ENCODE results near the gene NFKB2.

Gene NFKB2

DNA sequence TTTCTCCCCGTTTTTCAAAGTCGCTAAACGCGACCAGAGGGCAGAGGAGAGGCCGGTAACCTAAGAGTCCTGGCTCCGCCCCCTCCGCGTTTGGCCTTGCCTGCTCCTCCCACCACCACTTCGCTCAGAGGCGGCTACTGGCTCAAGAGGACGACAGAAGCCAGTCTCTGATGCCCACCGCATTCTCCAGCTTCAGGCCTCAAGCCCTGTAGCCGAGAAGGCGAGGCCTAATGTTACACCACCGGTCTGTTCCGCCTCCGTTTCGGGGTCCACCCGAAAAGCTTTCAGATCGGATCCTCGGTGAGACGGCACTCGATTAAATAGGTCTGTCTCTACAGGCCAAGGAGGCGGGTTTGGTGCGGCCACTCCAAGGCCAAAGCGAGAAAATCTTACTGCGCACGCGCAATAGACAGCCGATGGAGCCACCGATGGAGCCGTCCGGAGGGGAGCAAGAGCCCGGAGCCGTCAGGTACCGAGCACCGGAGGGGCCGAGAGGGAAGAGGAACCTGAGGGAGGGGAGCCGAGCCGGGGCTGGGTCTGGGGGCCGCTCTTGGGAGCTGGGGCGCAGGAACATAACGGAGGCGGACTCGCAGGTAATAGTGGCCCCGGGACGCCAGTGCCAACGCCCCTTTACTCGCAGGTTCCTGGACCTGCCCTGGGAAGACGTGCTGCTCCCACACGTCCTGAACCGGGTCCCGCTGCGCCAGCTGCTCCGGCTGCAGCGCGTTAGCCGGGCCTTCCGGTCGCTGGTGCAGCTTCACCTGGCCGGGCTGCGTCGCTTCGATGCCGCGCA is 25.4 kb downstream of the NFKB2 start, which contains the start of gene FBXL15:
FBXL15 (plus strand) TSS at position 123 of the 793 bp plus-strand sequence; CDS start at position 417, 294 bp downstream.
- TF ChIP-seq ZNF274 (IDR thresholded peaks at IDR 0.05; ENCODE audit: low read depth, low read length) (no peak), YY1 (IDR thresholded peaks at IDR 0.05; ENCODE audit: insufficient read depth, insufficient read length) (no peak), SUZ12 (IDR thresholded peaks at IDR 0.05; ENCODE audit: extremely low read depth, insufficient read depth, insufficient read length) (no peak)
- Histone ChIP-seq H3K36me3 (ENCODE audit: insufficient read depth, insufficient read length, low read length) (peaks cover 23% of the 10 kb centered on the region), H3K9me3 (ENCODE audit: insufficient read depth, low read length) (no peaks in the 10 kb centered on the region), H3K4me1 (ENCODE audit: insufficient read depth, insufficient read length) (peaks cover 12% of the 10 kb centered on the region), H3K27me3 (ENCODE audit: insufficient read depth, insufficient read length) (no peaks in the 10 kb centered on the region), H3K9ac (ENCODE audit: insufficient read length, low read depth) (peak within 1 kb of the TSS; percentile 91), H3K4me3 (ENCODE audit: insufficient read length, low read depth) (peak within 1 kb of the TSS; percentile 87)
- peak; percentile 89 for DNase-seq (ENCODE audit: low read depth, low spot score)

DNA sequence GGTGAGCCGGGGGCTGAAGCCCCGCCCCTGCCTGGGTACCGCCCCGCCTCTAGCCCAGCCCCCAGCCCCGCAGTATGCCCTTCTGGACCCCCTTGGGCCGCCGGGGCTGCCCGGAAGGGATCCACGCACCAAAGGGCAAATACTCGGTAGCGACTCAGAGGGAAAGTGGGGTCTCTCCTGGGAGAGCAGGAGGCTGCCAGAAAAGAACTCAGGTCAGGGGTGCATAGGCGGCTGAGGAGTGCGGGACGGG is 25.9 kb downstream of the NFKB2 start:
- DNase-seq (ENCODE audit: low read depth, low spot score) = no peak
- TF ChIP-seq ZNF274 (IDR thresholded peaks at IDR 0.05; ENCODE audit: low read depth, low read length) (no peak), YY1 (IDR thresholded peaks at IDR 0.05; ENCODE audit: insufficient read depth, insufficient read length) (no peak), SUZ12 (IDR thresholded peaks at IDR 0.05; ENCODE audit: extremely low read depth, insufficient read depth, insufficient read length) (no peak)
- Histone ChIP-seq H3K4me3 (ENCODE audit: insufficient read length, low read depth) (peak overlapping the region; percentile 87), H3K9me3 (ENCODE audit: insufficient read depth, low read length) (no peaks in the 10 kb centered on the region), H3K9ac (ENCODE audit: insufficient read length, low read depth) (peak overlapping the region; percentile 91), H3K4me1 (ENCODE audit: insufficient read depth, insufficient read length) (peaks cover 12% of the 10 kb centered on the region), H3K27me3 (ENCODE audit: insufficient read depth, insufficient read length) (no peaks in the 10 kb centered on the region), H3K36me3 (ENCODE audit: insufficient read depth, insufficient read length, low read length) (peaks cover 23% of the 10 kb centered on the region)

DNA sequence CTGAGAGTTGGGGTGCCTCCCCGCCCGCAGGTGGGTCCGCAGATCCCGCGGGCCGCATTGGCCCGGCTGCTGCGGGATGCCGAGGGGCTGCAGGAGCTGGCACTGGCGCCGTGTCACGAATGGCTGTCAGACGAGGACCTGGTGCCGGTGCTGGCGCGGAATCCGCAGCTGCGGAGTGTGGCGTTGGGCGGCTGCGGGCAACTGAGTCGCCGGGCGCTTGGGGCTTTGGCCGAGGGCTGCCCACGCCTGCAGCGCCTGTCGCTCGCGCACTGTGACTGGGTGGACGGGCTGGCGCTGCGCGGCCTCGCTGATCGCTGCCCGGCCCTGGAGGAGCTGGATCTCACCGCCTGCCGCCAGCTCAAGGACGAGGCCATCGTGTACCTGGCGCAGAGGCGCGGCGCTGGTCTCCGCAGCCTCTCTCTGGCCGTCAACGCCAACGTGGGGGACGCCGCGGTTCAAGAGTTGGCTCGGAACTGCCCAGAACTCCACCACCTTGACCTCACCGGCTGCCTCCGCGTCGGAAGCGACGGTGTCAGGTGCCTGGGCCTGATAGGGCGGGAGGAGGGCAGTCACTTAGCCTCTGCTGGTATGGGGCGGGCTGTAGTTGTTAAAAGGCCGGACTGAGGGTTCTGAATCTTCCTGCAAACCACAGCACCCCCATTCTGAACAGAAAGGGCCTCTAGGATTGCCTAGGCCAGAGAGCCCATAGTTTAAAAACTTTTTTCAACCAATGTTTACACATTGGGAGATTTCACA is 26.4 kb downstream of the NFKB2 start:
- Histone ChIP-seq H3K9me3 (ENCODE audit: insufficient read depth, low read length) (no peaks in the 10 kb centered on the region), H3K27me3 (ENCODE audit: insufficient read depth, insufficient read length) (no peaks in the 10 kb centered on the region), H3K4me1 (ENCODE audit: insufficient read depth, insufficient read length) (peaks cover 12% of the 10 kb centered on the region), H3K36me3 (ENCODE audit: insufficient read depth, insufficient read length, low read length) (peaks cover 23% of the 10 kb centered on the region), H3K9ac (ENCODE audit: insufficient read length, low read depth) (peak overlapping the region; percentile 91), H3K4me3 (ENCODE audit: insufficient read length, low read depth) (peak overlapping the region; percentile 87)
- TF ChIP-seq SUZ12 (IDR thresholded peaks at IDR 0.05; ENCODE audit: extremely low read depth, insufficient read depth, insufficient read length) = no peak
- no peak for DNase-seq (ENCODE audit: low read depth, low spot score)

- H3K4me1 ChIP-seq (ENCODE audit: insufficient read depth, insufficient read length) = peaks cover 12% of the 10 kb centered on the region
- H3K9ac ChIP-seq (ENCODE audit: insufficient read length, low read depth) = no peak overlapping the region
- H3K36me3 ChIP-seq (ENCODE audit: insufficient read depth, insufficient read length, low read length) = peaks cover 23% of the 10 kb centered on the region
- TF ChIP-seq ZNF274 (IDR thresholded peaks at IDR 0.05; ENCODE audit: low read depth, low read length) = no peak
- no peak for TF ChIP-seq YY1 (IDR thresholded peaks at IDR 0.05; ENCODE audit: insufficient read depth, insufficient read length)
- no peak for TF ChIP-seq SUZ12 (IDR thresholded peaks at IDR 0.05; ENCODE audit: extremely low read depth, insufficient read depth, insufficient read length)
- H3K4me3 ChIP-seq (ENCODE audit: insufficient read length, low read depth) = no peak overlapping the region
- no peaks in the 10 kb centered on the region for H3K27me3 ChIP-seq (ENCODE audit: insufficient read depth, insufficient read length)
- no peaks in the 10 kb centered on the region for H3K9me3 ChIP-seq (ENCODE audit: insufficient read depth, low read length)
- no peak for DNase-seq (ENCODE audit: low read depth, low spot score)
Measured at GRCh38 chr10:102422545-102423129, 27.1 kb downstream of the NFKB2 start.

- H3K4me3 ChIP-seq (ENCODE audit: insufficient read length, low read depth) = no peak overlapping the region
- no peak overlapping the region for H3K9ac ChIP-seq (ENCODE audit: insufficient read length, low read depth)
- H3K27me3 ChIP-seq (ENCODE audit: insufficient read depth, insufficient read length) = no peaks in the 10 kb centered on the region
- H3K36me3 ChIP-seq (ENCODE audit: insufficient read depth, insufficient read length, low read length) = peaks cover 23% of the 10 kb centered on the region
- no peak for DNase-seq (ENCODE audit: low read depth, low spot score)
- H3K4me1 ChIP-seq (ENCODE audit: insufficient read depth, insufficient read length) = peaks cover 8% of the 10 kb centered on the region
- TF ChIP-seq SUZ12 (IDR thresholded peaks at IDR 0.05; ENCODE audit: extremely low read depth, insufficient read depth, insufficient read length) = no peak
- no peak for TF ChIP-seq ZNF274 (IDR thresholded peaks at IDR 0.05; ENCODE audit: low read depth, low read length)
- no peak for TF ChIP-seq YY1 (IDR thresholded peaks at IDR 0.05; ENCODE audit: insufficient read depth, insufficient read length)
- no peaks in the 10 kb centered on the region for H3K9me3 ChIP-seq (ENCODE audit: insufficient read depth, low read length)
Measured at GRCh38 chr10:102423372-102423968, 28.0 kb downstream of the NFKB2 start.

GRCh38 chr10:102424145-102424544 is 28.6 kb downstream of the NFKB2 start:
- H3K36me3 ChIP-seq (ENCODE audit: insufficient read depth, insufficient read length, low read length) = peaks cover 23% of the 10 kb centered on the region
- peaks cover 6% of the 10 kb centered on the region for H3K4me1 ChIP-seq (ENCODE audit: insufficient read depth, insufficient read length)
- no peak overlapping the region for H3K9ac ChIP-seq (ENCODE audit: insufficient read length, low read depth)
- no peak for DNase-seq (ENCODE audit: low read depth, low spot score)
- H3K9me3 ChIP-seq (ENCODE audit: insufficient read depth, low read length) = no peaks in the 10 kb centered on the region
- no peaks in the 10 kb centered on the region for H3K27me3 ChIP-seq (ENCODE audit: insufficient read depth, insufficient read length)
- TF ChIP-seq YY1 (IDR thresholded peaks at IDR 0.05; ENCODE audit: insufficient read depth, insufficient read length) (no peak), ZNF274 (IDR thresholded peaks at IDR 0.05; ENCODE audit: low read depth, low read length) (no peak), SUZ12 (IDR thresholded peaks at IDR 0.05; ENCODE audit: extremely low read depth, insufficient read depth, insufficient read length) (no peak)
- no peak overlapping the region for H3K4me3 ChIP-seq (ENCODE audit: insufficient read length, low read depth)

DNA sequence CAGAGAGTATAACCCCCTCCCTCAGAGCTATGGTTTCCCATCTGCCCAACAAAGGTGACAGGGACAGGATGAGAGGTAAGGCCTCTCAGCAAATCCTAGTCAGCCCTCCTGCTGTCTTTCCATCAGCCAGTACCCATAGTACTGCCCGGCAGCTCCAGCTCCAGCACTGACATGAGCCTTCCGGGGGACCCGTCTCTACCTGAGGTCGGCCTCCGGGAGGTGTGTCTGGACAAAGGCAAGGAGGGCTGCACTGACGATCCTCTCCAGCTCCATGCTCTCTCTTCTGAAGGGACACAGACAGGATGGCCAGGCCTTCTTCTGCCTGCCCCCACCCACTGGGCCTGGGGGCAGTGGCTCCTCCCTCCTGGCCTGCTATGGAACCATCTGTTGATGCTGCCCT is 29.4 kb downstream of the NFKB2 start:
- Histone ChIP-seq H3K9me3 (ENCODE audit: insufficient read depth, low read length) (no peaks in the 10 kb centered on the region), H3K4me1 (ENCODE audit: insufficient read depth, insufficient read length) (peaks cover 6% of the 10 kb centered on the region), H3K36me3 (ENCODE audit: insufficient read depth, insufficient read length, low read length) (peaks cover 23% of the 10 kb centered on the region), H3K4me3 (ENCODE audit: insufficient read length, low read depth) (no peak overlapping the region), H3K9ac (ENCODE audit: insufficient read length, low read depth) (no peak overlapping the region), H3K27me3 (ENCODE audit: insufficient read depth, insufficient read length) (no peaks in the 10 kb centered on the region)
- no peak for DNase-seq (ENCODE audit: low read depth, low spot score)
- no peak for TF ChIP-seq SUZ12 (IDR thresholded peaks at IDR 0.05; ENCODE audit: extremely low read depth, insufficient read depth, insufficient read length)
- TF ChIP-seq YY1 (IDR thresholded peaks at IDR 0.05; ENCODE audit: insufficient read depth, insufficient read length) = no peak
- TF ChIP-seq ZNF274 (IDR thresholded peaks at IDR 0.05; ENCODE audit: low read depth, low read length) = no peak
